HEK293T (cell line): Measurements from ENCODE around the gene TMEM39B.

Experiments used
- ARNT ChIP-seq: fragments of 450-650 bp; IDR thresholded peaks from 2 replicates; pipeline ENCODE4 v1.6.1; 2017; ENCODE audit warnings: mild to moderate bottlenecking
- BHLHE40 ChIP-seq: fragments of 450-650 bp; IDR thresholded peaks from 2 replicates; pipeline ENCODE4 v1.6.1; 2016; ENCODE audit warnings: mild to moderate bottlenecking, moderate library complexity, borderline replicate concordance
- CTBP1 ChIP-seq: fragments of 450-650 bp; IDR thresholded peaks from 2 replicates; pipeline ENCODE4 v1.6.1; 2016; ENCODE audit warnings: borderline replicate concordance
- FOXA1 ChIP-seq: fragments of 450-650 bp; IDR thresholded peaks from 2 replicates; pipeline ENCODE4 v1.6.1; 2016; ENCODE audit warnings: mild to moderate bottlenecking
- FOXK2 ChIP-seq: fragments of 450-650 bp; IDR thresholded peaks from 2 replicates; pipeline ENCODE4 v1.6.1; 2016; ENCODE audit warnings: mild to moderate bottlenecking
- FOXM1 ChIP-seq: fragments of 450-650 bp; IDR thresholded peaks from 2 replicates; pipeline ENCODE4 v1.6.1; 2017; ENCODE audit warnings: mild to moderate bottlenecking, borderline replicate concordance
- L3MBTL2 ChIP-seq: fragments of 450-650 bp; conservative IDR thresholded peaks from 2 replicates; pipeline ENCODE4 v1.6.1; 2016; ENCODE audit warnings: mild to moderate bottlenecking
- LEF1 ChIP-seq: fragments of 450-650 bp; IDR thresholded peaks from 2 replicates; pipeline ENCODE4 v1.6.1; 2017; ENCODE audit warnings: mild to moderate bottlenecking, borderline replicate concordance
- NFRKB ChIP-seq: fragments of 450-650 bp; IDR thresholded peaks from 2 replicates; pipeline ENCODE4 v1.6.1; 2016; ENCODE audit warnings: mild to moderate bottlenecking, moderate library complexity
- SP1 ChIP-seq: fragments of 450-650 bp; IDR thresholded peaks from 2 replicates; pipeline ENCODE4 v1.6.1; 2017
- SUZ12 ChIP-seq: fragments of 450-650 bp; IDR thresholded peaks from 2 replicates; pipeline ENCODE4 v1.6.1; 2016; ENCODE audit warnings: mild to moderate bottlenecking
- TARDBP ChIP-seq: fragments of 450-650 bp; IDR thresholded peaks from 2 replicates; pipeline ENCODE4 v1.6.1; 2016
- TF ChIP-seq, protein P1 (sequence below): fragments of 450-650 bp; IDR thresholded peaks from 2 replicates; pipeline ENCODE4 v1.6.1; 2016

DNA sequence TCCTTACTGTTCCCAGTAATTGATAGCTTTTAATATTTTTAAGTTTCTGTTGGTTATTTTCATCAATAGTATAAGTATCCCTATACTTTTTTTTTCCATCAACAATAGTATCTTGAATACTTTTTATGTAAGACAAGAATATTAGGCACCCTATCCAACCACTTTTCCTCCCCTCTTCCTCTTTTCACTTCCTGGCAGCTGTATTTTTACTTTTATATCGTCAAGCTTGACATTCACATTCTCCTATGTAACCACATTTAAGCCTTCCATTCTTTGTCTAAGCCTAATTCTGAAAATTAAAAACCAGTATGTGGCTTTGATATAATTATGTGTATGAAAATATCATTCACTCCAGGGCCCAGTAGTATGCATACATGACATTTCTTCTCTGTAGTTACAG lies 9.3 kb downstream of the TMEM39B start:
- TF ChIP-seq L3MBTL2 (no peak), ARNT (no peak), SP1 (no peak), FOXM1 (no peak), LEF1 (no peak), SUZ12 (no peak), CTBP1 (no peak), FOXK2 (no peak), BHLHE40 (no peak), FOXA1 (no peak), TARDBP (no peak), NFRKB (no peak)
- TF ChIP-seq, protein P1, sequence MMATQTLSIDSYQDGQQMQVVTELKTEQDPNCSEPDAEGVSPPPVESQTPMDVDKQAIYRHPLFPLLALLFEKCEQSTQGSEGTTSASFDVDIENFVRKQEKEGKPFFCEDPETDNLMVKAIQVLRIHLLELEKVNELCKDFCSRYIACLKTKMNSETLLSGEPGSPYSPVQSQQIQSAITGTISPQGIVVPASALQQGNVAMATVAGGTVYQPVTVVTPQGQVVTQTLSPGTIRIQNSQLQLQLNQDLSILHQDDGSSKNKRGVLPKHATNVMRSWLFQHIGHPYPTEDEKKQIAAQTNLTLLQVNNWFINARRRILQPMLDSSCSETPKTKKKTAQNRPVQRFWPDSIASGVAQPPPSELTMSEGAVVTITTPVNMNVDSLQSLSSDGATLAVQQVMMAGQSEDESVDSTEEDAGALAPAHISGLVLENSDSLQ, result no peak
